Esophagus (tissue), 2 donors: Measurements from ENCODE around the gene MYT1. TPM values are rescaled to one million over a fixed set of nuclear protein-coding genes. Genes with fewer than 3 reads are reported as not detected.
"Not testable (repeated sequence)": the region's sequence is repeated elsewhere in the genome, so short reads cannot be mapped to it uniquely, and the experiment has no call there.

Experiments used
- H3K27ac ChIP-seq, 2 donors: one replicate each; pipeline ENCODE4 v1.5.1; 2013; ENCODE audit warnings: low read depth in 2 of 2, mild to moderate bottlenecking in 2 of 2, inconsistent platforms in 1 of 2, low read length in 1 of 2, moderate library complexity in 1 of 2
- H3K27me3 ChIP-seq, 2 donors: one replicate each; pipeline ENCODE4 v1.6.1; 2013; ENCODE audit warnings: low read length in 2 of 2, control low read depth in 1 of 2, mild to moderate bottlenecking in 1 of 2; ENCODE audit not compliant: insufficient read depth in 2 of 2, control insufficient read depth in 1 of 2
- H3K36me3 ChIP-seq, 2 donors: one replicate each; pipeline ENCODE4 v1.6.1; 2013; ENCODE audit warnings: low read length in 1 of 2; ENCODE audit not compliant: control insufficient read depth in 2 of 2, insufficient read depth in 2 of 2
- H3K4me1 ChIP-seq, 2 donors: one replicate each; pipeline ENCODE4 v1.6.1; 2013; ENCODE audit warnings: low read length in 1 of 2; ENCODE audit not compliant: control insufficient read depth in 2 of 2, insufficient read depth in 2 of 2
- H3K4me3 ChIP-seq, 2 donors: one replicate each; pipeline ENCODE4 v1.5.1; 2013; ENCODE audit warnings: low read length in 2 of 2, mild to moderate bottlenecking in 2 of 2, low read depth in 1 of 2, moderate library complexity in 1 of 2
- H3K9me3 ChIP-seq, 2 donors: one replicate each; pipeline ENCODE4 v1.6.1; 2013; ENCODE audit warnings: mild to moderate bottlenecking in 2 of 2, low read depth in 1 of 2, low read length in 1 of 2, moderate library complexity in 1 of 2; ENCODE audit not compliant: control insufficient read depth in 2 of 2, insufficient read depth in 1 of 2
- WGBS, 2 donors: extraction: QIAGEN DNeasy Blood & Tissue Kit; methylation state at CpG; one replicate each; pipeline ENCODE4 v1.1.7; 2013; 5-methylcytosine and 5-hydroxymethylcytosine counted together
- polyA plus RNA-seq, 2 donors: library from polyadenylated mRNA; stranded (reverse); fragments of 200-250 nt; gene quantifications; one replicate each; pipeline ENCODE4 v1.2.3, GENCODE V29; 2013
- donor health status: healthy with polysubstance abuse.
- donor health status: Bipolar disorder and iron deficiency.

The MYT1 gene
- not detected for polyA plus RNA-seq

- no peak within 1 kb of the TSS for H3K4me3 ChIP-seq
- peaks cover 0 to 7% of the 10 kb centered on the region in 2 donors for H3K27me3 ChIP-seq
- H3K4me1 ChIP-seq: no peaks in the 10 kb centered on the region
- no peaks in the 10 kb centered on the region for H3K9me3 ChIP-seq
- WGBS, 2 donors: 69% methylated on average over 21 of the region's 21 CpGs
- H3K36me3 ChIP-seq: no peaks in the 10 kb centered on the region
- no peak within 1 kb of the TSS for H3K27ac ChIP-seq
Observed at GRCh38 chr20:64164123-64164836, at the start of gene MYT1. Gene MYT1 (plus strand): TSS chr20:64164452. CDS start chr20:64198862, 34,410 bp downstream.

- Histone ChIP-seq H3K36me3 (no peaks in the 10 kb centered on the region), H3K4me1 (no peaks in the 10 kb centered on the region), H3K27me3 (no peaks in the 10 kb centered on the region), H3K9me3 (no peaks in the 10 kb centered on the region), H3K4me3 (no peak overlapping the region), H3K27ac (no peak overlapping the region)
- WGBS, 2 donors: 63 to 66% methylated on average over 14 of the region's 14 CpGs
Observed at GRCh38 chr20:64115171-64115911, 48.9 kb upstream of the MYT1 start.

- H3K4me1 ChIP-seq: no peaks in the 10 kb centered on the region
- H3K36me3 ChIP-seq: no peaks in the 10 kb centered on the region
- no peaks in the 10 kb centered on the region for H3K9me3 ChIP-seq
- no peaks in the 10 kb centered on the region for H3K27me3 ChIP-seq
- H3K4me3 ChIP-seq: no peak overlapping the region
- WGBS, 2 donors: 69 to 77% methylated on average over 21 of the region's 21 CpGs
- H3K27ac ChIP-seq: no peak overlapping the region
Observed at GRCh38 chr20:64116016-64116415, 48.2 kb upstream of the MYT1 start.

GRCh38 chr20:64116541-64117431, 47.5 kb upstream of the MYT1 start:
- no peaks in the 10 kb centered on the region for H3K9me3 ChIP-seq
- H3K27me3 ChIP-seq: no peaks in the 10 kb centered on the region
- WGBS, 2 donors: 77 to 82% methylated on average over 17 of the region's 17 CpGs

GRCh38 chr20:64117432-64117777, 46.8 kb upstream of the MYT1 start:
- not testable (repeated sequence) for H3K4me1 ChIP-seq, H3K4me3 ChIP-seq, H3K9me3 ChIP-seq, H3K36me3 ChIP-seq, H3K27me3 ChIP-seq, H3K27ac ChIP-seq
- WGBS, 2 donors: 60 to 89% methylated on average over 3 to 5 of the region's 6 CpGs

More at GRCh38 chr20:64116541-64117431, 47.5 kb upstream of the MYT1 start:
- no peak overlapping the region for H3K4me3 ChIP-seq
- H3K4me1 ChIP-seq: no peaks in the 10 kb centered on the region
- H3K36me3 ChIP-seq: no peaks in the 10 kb centered on the region
- no peak overlapping the region for H3K27ac ChIP-seq

GRCh38 chr20:64119301-64119680, 45.0 kb upstream of the MYT1 start:
- H3K9me3 ChIP-seq: no peaks in the 10 kb centered on the region
- no peaks in the 10 kb centered on the region for H3K36me3 ChIP-seq
- no peak overlapping the region for H3K4me3 ChIP-seq
- no peaks in the 10 kb centered on the region for H3K4me1 ChIP-seq
- 76 to 80% methylated on average over 8 of the region's 8 CpGs for WGBS, 2 donors
- H3K27ac ChIP-seq: no peak overlapping the region
- H3K27me3 ChIP-seq: no peaks in the 10 kb centered on the region

GRCh38 chr20:64119681-64120341, 44.4 kb upstream of the MYT1 start:
- Histone ChIP-seq H3K27ac (no peak overlapping the region), H3K36me3 (no peaks in the 10 kb centered on the region), H3K4me1 (no peaks in the 10 kb centered on the region), H3K4me3 (no peak overlapping the region), H3K9me3 (no peaks in the 10 kb centered on the region), H3K27me3 (no peaks in the 10 kb centered on the region)
- WGBS, 2 donors: 60 to 64% methylated on average over 14 of the region's 14 CpGs

GRCh38 chr20:64121586-64121985, 42.7 kb upstream of the MYT1 start:
- WGBS, 2 donors: 74 to 80% methylated on average over 12 of the region's 12 CpGs
- Histone ChIP-seq H3K27ac (no peak overlapping the region), H3K27me3 (no peaks in the 10 kb centered on the region), H3K9me3 (no peaks in the 10 kb centered on the region), H3K36me3 (no peaks in the 10 kb centered on the region), H3K4me1 (no peaks in the 10 kb centered on the region), H3K4me3 (no peak overlapping the region)

- H3K27ac ChIP-seq, H3K4me1 ChIP-seq, H3K36me3 ChIP-seq, H3K9me3 ChIP-seq, H3K4me3 ChIP-seq, H3K27me3 ChIP-seq: not testable (repeated sequence)
- 82% methylated on average over 11 of the region's 11 CpGs for WGBS, 2 donors
Observed at GRCh38 chr20:64122927-64123326, 41.3 kb upstream of the MYT1 start.
